Psoas muscle (tissue), 8 donors: ENCODE measurements around the gene ACD. TPM values are rescaled to one million over a fixed set of nuclear protein-coding genes. Genes with fewer than 3 reads are reported as not detected.

Experiments used
- ATAC-seq, 4 donors: fragments of 200-7000 bp; cut with Tn5 transposase; one replicate each; pipeline ENCODE4 v1.9.1; 2020; ENCODE audit warnings: moderate library complexity in 3 of 4, mild to moderate bottlenecking in 2 of 4
- DNase-seq, 2 donors: peaks; one replicate each; pipeline ENCODE4 v3.0.0-alpha.2; 2020
- H3K27ac ChIP-seq: fragments of 200-600 bp; one replicate; pipeline ENCODE4 v1.8.0; 2022
- H3K27me3 ChIP-seq, 3 donors: fragments of 200-600 bp in 1 of 3; one replicate each; pipeline versions ENCODE4 v1.6.1 to v1.8.0; 2013 to 2022; ENCODE audit warnings: low read length in 2 of 3, mild to moderate bottlenecking in 2 of 3, moderate library complexity in 1 of 3; ENCODE audit not compliant: insufficient read depth in 3 of 3
- H3K36me3 ChIP-seq, 2 donors: fragments of 200-600 bp in 1 of 2; one replicate each; pipeline versions ENCODE4 v1.6.1 to v1.8.0; 2013 to 2022; ENCODE audit warnings: low read depth in 1 of 2, mild to moderate bottlenecking in 1 of 2, moderate library complexity in 1 of 2; ENCODE audit not compliant: insufficient read depth in 1 of 2
- H3K4me1 ChIP-seq: fragments of 200-600 bp; one replicate; pipeline ENCODE4 v1.8.0; 2022
- H3K4me3 ChIP-seq: fragments of 200-600 bp; one replicate; pipeline ENCODE4 v1.8.0; 2022; ENCODE audit warnings: mild to moderate bottlenecking
- H3K9me3 ChIP-seq: fragments of 200-600 bp; one replicate; pipeline ENCODE4 v1.8.0; 2022
- WGBS, 3 donors: extraction: QIAGEN DNeasy Blood & Tissue Kit; methylation state at CpG; one replicate each; pipeline versions ENCODE4 v1.1.6 to v1.1.7; 2013; 5-methylcytosine and 5-hydroxymethylcytosine counted together
- intact Hi-C, 2 donors: fragments of 100-400 bp; cut with DNase I; formaldehyde crosslinking; loops; one replicate each; pipeline versions ENCODE4 v1.11.0 to v1.14.2; 2022
- polyA plus RNA-seq, 3 donors: library from polyadenylated mRNA; stranded (reverse); fragments of 200-250 nt; gene quantifications; one replicate each; pipeline ENCODE4 v1.2.3, GENCODE V29; 2013
- total RNA-seq, 4 donors: library from RNA; stranded (reverse); fragmentation: NEBNext Ultra II Directional in 2 of 4; extraction: Animal tissue kit (Norgen Biotek cat#: 25700) in 2 of 4; gene quantifications; one replicate each; pipeline versions ENCODE4 v1.2.1 to v1.2.4, GENCODE V29; 2021 to 2023
- TF ChIP-seq, protein P1 (sequence below): fragments of 200-600 bp; IDR thresholded peaks from one replicate; pipeline ENCODE4 v1.8.0; 2022; ENCODE audit warnings: antibody characterized with exemption
- donor health status: healthy with polysubstance abuse.
- donor health status: DM: no; HTN: no; CAD: no; lungs with moderate emphysema.
- donor health status: Bipolar disorder and iron deficiency.
- donor health status: healthy.
- donor health status: DM: yes; HTN: yes; CAD: no.
- donor health status: DM: no; HTN: no; CAD: no.
- donor health status: DM: no; HTN: no; CAD: no.
- donor health status: DM: yes; HTN: yes; CAD: no.

The ACD gene
- total and polyA plus RNA-seq, 7 donors, result 4.9 to 16.7 (median 8.9) TPM

DNA sequence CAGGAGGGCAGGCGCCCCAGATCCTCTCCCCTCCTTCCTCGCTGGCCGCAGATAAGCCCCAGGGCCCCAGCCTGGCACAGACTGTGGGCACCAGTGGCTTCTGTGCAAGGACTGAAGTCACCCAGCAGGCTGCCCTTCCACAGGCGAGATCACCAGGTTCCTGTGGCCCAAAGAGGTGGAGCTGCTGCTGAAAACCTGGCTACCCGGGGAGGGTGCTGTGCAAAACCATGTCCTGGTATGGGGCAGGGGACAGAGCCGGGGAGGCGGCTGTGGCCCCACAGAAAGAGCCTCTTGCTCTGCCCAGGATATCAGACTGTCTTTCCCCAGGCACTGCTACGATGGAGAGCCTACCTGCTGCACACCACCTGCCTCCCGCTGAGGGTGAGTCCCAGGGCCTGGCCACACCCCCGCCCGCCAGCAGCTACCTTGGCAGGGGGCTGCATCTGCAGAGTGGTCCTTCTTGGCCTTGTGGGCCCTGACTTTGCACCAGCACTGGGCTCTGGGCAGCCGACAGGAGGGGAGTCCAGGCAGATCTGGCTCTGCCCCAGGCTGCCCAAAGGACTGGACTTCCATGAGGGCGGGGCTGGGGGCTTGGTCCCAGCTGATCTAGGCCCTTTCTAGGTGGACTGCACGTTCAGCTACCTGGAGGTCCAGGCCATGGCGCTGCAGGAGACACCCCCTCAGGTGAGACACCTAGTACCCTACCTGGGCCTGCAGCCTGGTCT, 14.5 kb downstream of the ACD start:
- Histone ChIP-seq H3K36me3 (no peaks in the 10 kb centered on the region), H3K4me3 (peak overlapping the region; percentile 60), H3K27ac (no peak overlapping the region), H3K4me1 (peaks cover 15% of the 10 kb centered on the region), H3K9me3 (no peaks in the 10 kb centered on the region), H3K27me3 (peaks cover 0 to 53% (median 17%) of the 10 kb centered on the region in 3 donors)
- intact Hi-C loops, result loop anchor here in 1 of 2 donors (2.0 kb wide), 1 partner anchor 99 kb away; no protein-coding TSS in a partner anchor
- WGBS, 3 donors, result 83 to 91% (median 87%) methylated on average over 11 to 15 of the region's 15 CpGs
- TF ChIP-seq, protein P1, sequence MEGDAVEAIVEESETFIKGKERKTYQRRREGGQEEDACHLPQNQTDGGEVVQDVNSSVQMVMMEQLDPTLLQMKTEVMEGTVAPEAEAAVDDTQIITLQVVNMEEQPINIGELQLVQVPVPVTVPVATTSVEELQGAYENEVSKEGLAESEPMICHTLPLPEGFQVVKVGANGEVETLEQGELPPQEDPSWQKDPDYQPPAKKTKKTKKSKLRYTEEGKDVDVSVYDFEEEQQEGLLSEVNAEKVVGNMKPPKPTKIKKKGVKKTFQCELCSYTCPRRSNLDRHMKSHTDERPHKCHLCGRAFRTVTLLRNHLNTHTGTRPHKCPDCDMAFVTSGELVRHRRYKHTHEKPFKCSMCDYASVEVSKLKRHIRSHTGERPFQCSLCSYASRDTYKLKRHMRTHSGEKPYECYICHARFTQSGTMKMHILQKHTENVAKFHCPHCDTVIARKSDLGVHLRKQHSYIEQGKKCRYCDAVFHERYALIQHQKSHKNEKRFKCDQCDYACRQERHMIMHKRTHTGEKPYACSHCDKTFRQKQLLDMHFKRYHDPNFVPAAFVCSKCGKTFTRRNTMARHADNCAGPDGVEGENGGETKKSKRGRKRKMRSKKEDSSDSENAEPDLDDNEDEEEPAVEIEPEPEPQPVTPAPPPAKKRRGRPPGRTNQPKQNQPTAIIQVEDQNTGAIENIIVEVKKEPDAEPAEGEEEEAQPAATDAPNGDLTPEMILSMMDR, result no peak
- peak in 1 of 2 donors; percentile 45 for DNase-seq
- ATAC-seq, result no peak

DNA sequence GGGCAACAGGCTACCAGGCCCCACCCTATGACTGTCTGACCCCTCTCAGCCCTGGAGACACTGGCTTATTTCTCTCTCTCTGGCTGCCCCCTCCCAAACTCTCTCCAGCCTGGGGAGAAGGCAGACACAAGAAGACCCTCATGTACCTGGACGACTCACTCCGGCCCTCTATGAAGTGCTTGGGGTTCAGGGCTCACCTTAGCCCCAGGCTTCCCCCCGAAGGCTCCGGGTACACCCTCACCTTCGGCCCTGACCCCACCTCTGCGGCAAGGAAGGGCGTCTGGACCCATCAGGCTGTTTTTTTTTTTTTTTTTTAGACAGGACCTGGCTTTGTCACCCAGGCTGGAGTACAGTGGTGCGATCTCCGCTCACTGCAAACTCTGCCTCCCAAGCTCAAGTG, 16.0 kb downstream of the ACD start:
- intact Hi-C loops, result loop anchor here (2.0 to 5.0 kb wide), 3 partner anchors 82 to 97 kb away; partner anchors contain the start of gene CTCF (in 2 of the 2)
- no peaks in the 10 kb centered on the region for H3K9me3 ChIP-seq

DNA sequence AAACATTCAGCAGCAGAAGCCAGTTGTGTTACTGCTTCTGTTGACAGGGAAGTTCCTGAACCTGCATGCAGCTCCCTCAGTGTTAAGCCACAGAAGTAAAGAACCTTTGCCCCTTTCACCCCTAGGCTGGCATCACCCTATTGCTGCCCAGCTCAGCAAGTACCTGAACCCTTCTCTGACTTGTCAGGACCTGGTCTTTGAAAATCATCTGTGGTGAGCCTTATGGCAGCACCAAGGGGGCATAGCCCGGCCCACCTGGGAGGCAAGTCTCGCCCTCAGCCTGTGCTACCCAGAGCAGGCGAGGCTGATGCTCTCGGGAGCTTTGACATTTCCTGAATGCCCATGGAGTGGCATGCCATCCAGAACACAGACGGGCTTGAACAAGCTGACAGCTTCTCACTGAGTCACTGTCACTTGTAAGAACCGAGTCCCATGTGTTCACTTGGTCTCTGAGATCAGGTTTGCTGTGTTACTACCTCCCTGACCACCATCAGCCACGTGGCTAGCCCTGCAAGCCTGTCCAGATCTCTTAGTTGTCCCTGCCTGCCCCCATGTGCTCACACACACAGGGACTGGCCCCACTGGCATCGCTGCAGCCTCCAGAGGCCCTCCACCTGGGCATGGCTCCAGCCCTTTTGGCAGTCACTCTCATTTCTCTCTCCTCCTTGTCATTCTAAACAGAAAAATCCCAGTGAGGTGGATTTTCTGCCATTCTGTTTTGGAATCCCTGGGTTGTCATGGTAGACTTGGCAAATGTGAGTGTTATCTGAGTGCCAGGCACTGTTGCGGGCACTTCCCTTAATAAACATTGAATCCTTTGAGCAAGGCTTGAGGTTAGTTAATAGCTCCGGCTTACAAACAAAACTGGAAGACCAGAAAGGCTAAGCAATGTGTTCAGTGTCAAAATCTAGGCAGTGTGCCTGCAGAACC, 18.0 kb downstream of the ACD start:
- peaks cover 0 to 21% (median 2%) of the 10 kb centered on the region in 3 donors for H3K27me3 ChIP-seq
- TF ChIP-seq, protein P1, result no peak
- peaks cover 10 to 23% of the 10 kb centered on the region in 2 donors for H3K36me3 ChIP-seq
- peak overlapping the region; percentile 83 for H3K27ac ChIP-seq
- intact Hi-C loops, result loop anchor here (5.0 kb wide), 2 partner anchors 80 to 95 kb away; partner anchors contain the start of gene CTCF (in 2 of the 2)
- 26 to 37% (median 30%) methylated on average over 10 of the region's 10 CpGs for WGBS, 3 donors
- ATAC-seq (peak; percentile 85 to 94 (median 91)), DNase-seq (peak; percentile 64 to 87)
- peaks cover 24% of the 10 kb centered on the region for H3K4me1 ChIP-seq
- no peaks in the 10 kb centered on the region for H3K9me3 ChIP-seq
- no peak overlapping the region for H3K4me3 ChIP-seq

More for the DNA sequence above, 16.0 kb downstream of the ACD start:
- TF ChIP-seq, protein P1, result no peak
- 92 to 97% (median 93%) methylated on average over 7 to 9 of the region's 9 CpGs for WGBS, 3 donors
- peaks cover 0 to 3% of the 10 kb centered on the region in 2 donors for H3K36me3 ChIP-seq
- ATAC-seq (no peak), DNase-seq (no peak)
- peaks cover 0 to 41% (median 12%) of the 10 kb centered on the region in 3 donors for H3K27me3 ChIP-seq
- no peak overlapping the region for H3K27ac ChIP-seq
- H3K4me3 ChIP-seq, result no peak overlapping the region
- H3K4me1 ChIP-seq, result peaks cover 24% of the 10 kb centered on the region

DNA sequence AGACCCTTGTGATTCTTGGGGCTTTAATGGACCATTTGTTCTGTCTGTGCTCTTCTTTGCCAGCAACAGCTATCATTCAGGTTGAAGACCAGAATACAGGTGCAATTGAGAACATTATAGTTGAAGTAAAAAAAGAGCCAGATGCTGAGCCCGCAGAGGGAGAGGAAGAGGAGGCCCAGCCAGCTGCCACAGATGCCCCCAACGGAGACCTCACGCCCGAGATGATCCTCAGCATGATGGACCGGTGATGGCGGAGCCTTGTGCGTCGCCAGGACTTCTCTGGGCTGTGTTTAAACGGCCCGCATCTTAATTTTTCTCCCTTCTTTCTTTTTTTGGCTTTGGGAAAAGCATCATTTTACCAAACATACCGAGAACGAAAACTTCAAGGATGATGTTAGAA, 22.4 kb downstream of the ACD start:
- 81 to 82% (median 82%) methylated on average over 12 of the region's 12 CpGs for WGBS, 3 donors
- Histone ChIP-seq H3K4me1 (peaks cover 22% of the 10 kb centered on the region), H3K27me3 (no peaks in the 10 kb centered on the region), H3K36me3 (peaks cover 14 to 65% of the 10 kb centered on the region in 2 donors), H3K9me3 (no peaks in the 10 kb centered on the region), H3K4me3 (no peak overlapping the region), H3K27ac (no peak overlapping the region)
- intact Hi-C loops, result loop anchor here in 1 of 2 donors (2.0 kb wide), 1 partner anchor 19 kb away; no protein-coding TSS in a partner anchor
- no peak for ATAC-seq
- TF ChIP-seq, protein P1, result no peak
- DNase-seq, result no peak
